Suprapubic skin (tissue), 3 donors: ENCODE data around the gene NLGN2.

Experiments
- EP300 ChIP-seq: sonication (generic); formaldehyde crosslinking; IDR thresholded peaks from one replicate; pipeline ENCODE4 v1.6.1; 2017; ENCODE audit warnings: antibody characterized with exemption
- POLR2A ChIP-seq, 2 donors: fragments of 450-650 bp; IDR thresholded peaks; one replicate each; pipeline ENCODE4 v1.6.1; 2017; ENCODE audit warnings: antibody characterized with exemption in 2 of 2, mild to moderate bottlenecking in 2 of 2, moderate library complexity in 2 of 2
- TF ChIP-seq, protein P1 (sequence below), 2 donors: fragments of 200-600 bp in 1 of 2; fragments of 450-650 bp in 1 of 2; sonication (generic) in 1 of 2; IDR thresholded peaks; one replicate each; pipeline ENCODE4 v1.5.1; 2016 to 2019; ENCODE audit warnings: antibody characterized with exemption in 2 of 2, mild to moderate bottlenecking in 1 of 2, moderate library complexity in 1 of 2

DNA sequence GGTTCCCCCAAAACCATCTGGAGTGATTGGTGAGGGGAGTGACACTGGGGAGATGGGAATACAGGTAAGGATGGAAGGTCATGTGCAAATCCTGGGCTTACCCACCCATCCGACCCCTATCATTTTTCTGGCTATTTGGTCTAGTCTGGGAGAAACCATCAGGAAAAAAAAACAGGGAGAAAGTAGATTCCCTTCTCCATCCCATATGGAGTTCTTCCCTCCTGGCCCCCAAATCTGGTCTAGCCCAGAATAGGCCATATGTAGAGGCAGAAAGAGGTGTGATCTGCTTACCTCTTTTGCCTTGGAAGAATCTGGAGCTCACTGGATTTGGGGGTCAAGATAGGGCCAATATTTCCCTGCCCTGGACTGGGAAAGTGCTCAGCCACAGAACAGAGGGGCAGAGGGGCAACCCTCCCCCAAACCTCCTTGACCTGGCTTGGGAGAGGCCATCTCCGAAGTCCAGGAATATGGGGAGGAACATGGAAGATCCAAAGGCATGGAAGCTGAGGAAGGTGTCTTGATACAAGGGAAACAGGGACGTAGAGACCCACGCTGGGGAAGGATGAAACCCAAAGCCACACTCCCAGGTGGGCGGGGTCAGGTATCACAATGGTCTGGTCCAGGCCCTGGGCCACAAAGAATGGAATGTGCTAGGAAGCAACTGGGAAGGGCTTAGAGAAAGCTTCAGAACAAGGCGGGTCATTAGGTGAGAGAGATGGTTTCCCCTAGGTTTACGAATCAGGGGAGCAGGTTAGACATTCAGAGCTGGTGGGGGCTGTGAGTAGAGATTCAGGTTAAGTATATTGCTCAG is 53.4 kb downstream of the NLGN2 start:
- no peak for TF ChIP-seq EP300
- TF ChIP-seq POLR2A (IDR thresholded peaks at IDR 0.05), result no peak
- TF ChIP-seq, protein P1, sequence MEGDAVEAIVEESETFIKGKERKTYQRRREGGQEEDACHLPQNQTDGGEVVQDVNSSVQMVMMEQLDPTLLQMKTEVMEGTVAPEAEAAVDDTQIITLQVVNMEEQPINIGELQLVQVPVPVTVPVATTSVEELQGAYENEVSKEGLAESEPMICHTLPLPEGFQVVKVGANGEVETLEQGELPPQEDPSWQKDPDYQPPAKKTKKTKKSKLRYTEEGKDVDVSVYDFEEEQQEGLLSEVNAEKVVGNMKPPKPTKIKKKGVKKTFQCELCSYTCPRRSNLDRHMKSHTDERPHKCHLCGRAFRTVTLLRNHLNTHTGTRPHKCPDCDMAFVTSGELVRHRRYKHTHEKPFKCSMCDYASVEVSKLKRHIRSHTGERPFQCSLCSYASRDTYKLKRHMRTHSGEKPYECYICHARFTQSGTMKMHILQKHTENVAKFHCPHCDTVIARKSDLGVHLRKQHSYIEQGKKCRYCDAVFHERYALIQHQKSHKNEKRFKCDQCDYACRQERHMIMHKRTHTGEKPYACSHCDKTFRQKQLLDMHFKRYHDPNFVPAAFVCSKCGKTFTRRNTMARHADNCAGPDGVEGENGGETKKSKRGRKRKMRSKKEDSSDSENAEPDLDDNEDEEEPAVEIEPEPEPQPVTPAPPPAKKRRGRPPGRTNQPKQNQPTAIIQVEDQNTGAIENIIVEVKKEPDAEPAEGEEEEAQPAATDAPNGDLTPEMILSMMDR (IDR thresholded peaks at IDR 0.05), result no peak
